HepG2 (cell line): ENCODE measurements around the gene POLN. TPM values are rescaled to one million over a fixed set of nuclear protein-coding genes. Genes with fewer than 3 reads are reported as not detected.

Experiments used
- BCL3 ChIP-seq: sonication (generic); formaldehyde crosslinking; IDR thresholded peaks from 2 replicates; pipeline ENCODE4 v1.5.1; 2020; ENCODE audit warnings: mild to moderate bottlenecking, missing genetic modification reagents, moderate library complexity
- MED13 ChIP-seq: sonication (generic); formaldehyde crosslinking; IDR thresholded peaks from 2 replicates; pipeline ENCODE4 v1.5.0; 2020; ENCODE audit warnings: missing genetic modification reagents
- MXD3 ChIP-seq: IDR thresholded peaks from 2 replicates; pipeline ENCODE4 v1.6.1; 2016; ENCODE audit warnings: mild to moderate bottlenecking, missing biosample characterization, missing genetic modification reagents
- REL ChIP-seq: sonication (generic); formaldehyde crosslinking; conservative IDR thresholded peaks from 2 replicates; pipeline ENCODE4 v1.8.0; 2022; ENCODE audit warnings: mild to moderate bottlenecking, missing genetic modification reagents, moderate library complexity
- RFX5 ChIP-seq: IDR thresholded peaks from 2 replicates; pipeline ENCODE4 v1.6.1; 2011; ENCODE audit warnings: low read depth, low read length, improper control_type of control experiment
- SIN3B ChIP-seq: fragments of 150-350 bp; IDR thresholded peaks from 2 replicates; pipeline ENCODE4 v1.6.1; 2014; ENCODE audit warnings: low read length
- SP140L ChIP-seq: sonication (generic); formaldehyde crosslinking; IDR thresholded peaks from 2 replicates; pipeline ENCODE4 v1.4.0; 2020; ENCODE audit warnings: missing genetic modification reagents, borderline replicate concordance
- SP4 ChIP-seq: sonication (generic); formaldehyde crosslinking; IDR thresholded peaks from 2 replicates; pipeline ENCODE4 v1.8.1; 2023; ENCODE audit warnings: mild to moderate bottlenecking, missing genetic modification reagents
- ZMAT5 ChIP-seq: sonication (generic); formaldehyde crosslinking; IDR thresholded peaks from 2 replicates; pipeline ENCODE4 v1.5.0; 2020; ENCODE audit warnings: mild to moderate bottlenecking, low read depth, missing genetic modification reagents, borderline replicate concordance
- ZNF121 ChIP-seq: sonication (generic); formaldehyde crosslinking; IDR thresholded peaks from 2 replicates; pipeline ENCODE4 v1.5.0; 2020; ENCODE audit warnings: mild to moderate bottlenecking, missing genetic modification reagents
- ZNF274 ChIP-seq: sonication (generic); formaldehyde crosslinking; IDR thresholded peaks from 2 replicates; pipeline ENCODE4 v1.5.1; 2020; ENCODE audit warnings: mild to moderate bottlenecking, missing genetic modification reagents
- ZNF556 ChIP-seq: sonication (generic); formaldehyde crosslinking; IDR thresholded peaks from 2 replicates; pipeline ENCODE4 v1.4.0; 2020; ENCODE audit warnings: mild to moderate bottlenecking, missing genetic modification reagents, borderline replicate concordance
- ZNF724P ChIP-seq: sonication (generic); formaldehyde crosslinking; IDR thresholded peaks from 2 replicates; pipeline ENCODE4 v1.8.0; 2022; ENCODE audit warnings: missing genetic modification reagents, borderline replicate concordance
- ZNF749 ChIP-seq: sonication (generic); formaldehyde crosslinking; IDR thresholded peaks from 2 replicates; pipeline ENCODE4 v1.8.0; 2022; ENCODE audit warnings: mild to moderate bottlenecking, missing genetic modification reagents, moderate library complexity, borderline replicate concordance
- polyA plus RNA-seq, 8 experiments: library from polyadenylated mRNA; depleted of rRNA in 3 of 8; stranded (reverse) in 7 of 8; unstranded in 1 of 8; fragments of >200 nt; fragmentation: Illumina TruSeq in 4 of 8; extraction: Trizol in 4 of 8; gene quantifications; 2 replicates each; pipeline versions ENCODE4 v1.2.1 to v1.2.3, GENCODE V29; 2011 to 2016; ENCODE audit warnings: low read depth in 4 of 8, missing spikeins in 1 of 8, mixed read lengths in 1 of 8; ENCODE audit not compliant: insufficient read depth in 1 of 8
- total RNA-seq, 5 experiments: library from RNA; depleted of rRNA; stranded (reverse); fragments of >200 nt; fragmentation: Illumina TruSeq; extraction: Trizol; gene quantifications; 2 replicates each; pipeline ENCODE4 v1.2.3, GENCODE V29; 2016; ENCODE audit warnings: low read depth in 1 of 5
- TF ChIP-seq, protein P1 (sequence below): sonication (generic); formaldehyde crosslinking; IDR thresholded peaks from 2 replicates; pipeline ENCODE4 v1.5.0; 2020; ENCODE audit warnings: mild to moderate bottlenecking, missing genetic modification reagents
- TF ChIP-seq, protein P2 (sequence below): sonication (generic); formaldehyde crosslinking; IDR thresholded peaks from 2 replicates; pipeline ENCODE4 v1.4.0; 2020; ENCODE audit warnings: low read depth, missing genetic modification reagents

POLN gene
- total and polyA plus RNA-seq, 2 of the 13 experiments (the other 11 are each of a cell fraction or from before 2014, with no cell fraction given) = 0.93 to 1.5 TPM

DNA sequence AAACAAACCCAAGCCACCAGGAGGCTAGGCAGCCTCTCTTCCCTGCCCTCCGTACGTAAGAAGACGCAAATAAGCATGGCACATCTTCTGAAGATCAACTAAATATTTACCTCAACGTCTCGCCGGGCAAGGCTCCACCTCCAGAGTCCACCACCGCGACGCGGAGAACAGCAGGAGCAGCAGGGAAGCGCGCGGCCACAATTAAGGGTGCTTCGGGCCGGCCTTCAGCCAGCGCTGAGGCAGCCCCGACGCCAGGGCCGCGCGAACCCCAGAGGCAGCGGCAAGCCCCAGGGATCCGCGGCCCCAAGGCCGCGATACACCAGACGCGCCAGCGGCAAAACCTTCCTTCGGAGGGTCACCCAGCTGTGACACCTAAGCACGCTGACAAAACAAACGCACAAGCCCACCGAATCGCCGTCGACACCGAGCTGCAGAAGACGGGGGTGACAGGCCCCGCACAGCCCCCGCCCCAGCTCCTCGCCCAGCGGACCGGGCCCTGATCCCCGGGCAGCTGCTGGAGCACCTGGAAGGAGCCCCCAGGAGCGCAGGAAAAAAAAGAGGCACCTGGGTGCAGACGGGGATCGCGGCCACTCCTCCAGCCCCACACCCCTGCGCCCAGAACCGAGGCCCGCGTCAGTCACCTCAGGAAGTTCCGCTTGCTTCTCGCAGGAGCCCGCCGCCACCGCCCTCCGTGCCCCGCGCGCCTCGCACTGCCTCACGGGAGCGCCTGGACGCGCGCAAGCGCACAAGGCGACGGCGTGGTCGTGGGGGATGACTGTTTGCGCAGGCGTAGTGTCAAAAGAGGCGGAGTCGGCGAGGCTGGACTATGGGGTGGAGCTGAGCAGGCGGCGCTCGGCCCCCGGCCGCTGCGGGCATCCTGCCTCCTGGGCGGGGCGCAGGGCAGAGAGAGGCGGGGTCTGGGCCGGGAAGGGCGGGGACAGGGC is at the start of gene POLN, which contains the start of gene HAUS3 (continued):
- TF ChIP-seq BCL3 (CRISPR knock-in tag) (peak; percentile 81; the same call in 1 of the 2 replicates), SP140L (CRISPR knock-in tag) (no peak), SP4 (CRISPR knock-in tag) (peak; percentile 88), ZMAT5 (CRISPR knock-in tag) (no peak), ZNF556 (CRISPR knock-in tag) (peak; percentile 90), MED13 (CRISPR knock-in tag) (0 out of 2 replicates have a peak, but pooled peaks have one; percentile 44), SIN3B (peak; percentile 78), RFX5 (no peak), ZNF121 (CRISPR knock-in tag) (no peak), REL (CRISPR knock-in tag) (no peak; the same call in 1 of the 2 replicates), ZNF274 (CRISPR knock-in tag) (peak; percentile 43; the same call in 1 of the 2 replicates), ZNF724P (CRISPR knock-in tag) (0 out of 2 replicates have a peak, but pooled peaks have one; percentile 14), ZNF749 (0 out of 2 replicates have a peak, but pooled peaks have one; percentile 60), MXD3 (CRISPR knock-in tag) (peak; percentile 61)
- TF ChIP-seq, protein P1, sequence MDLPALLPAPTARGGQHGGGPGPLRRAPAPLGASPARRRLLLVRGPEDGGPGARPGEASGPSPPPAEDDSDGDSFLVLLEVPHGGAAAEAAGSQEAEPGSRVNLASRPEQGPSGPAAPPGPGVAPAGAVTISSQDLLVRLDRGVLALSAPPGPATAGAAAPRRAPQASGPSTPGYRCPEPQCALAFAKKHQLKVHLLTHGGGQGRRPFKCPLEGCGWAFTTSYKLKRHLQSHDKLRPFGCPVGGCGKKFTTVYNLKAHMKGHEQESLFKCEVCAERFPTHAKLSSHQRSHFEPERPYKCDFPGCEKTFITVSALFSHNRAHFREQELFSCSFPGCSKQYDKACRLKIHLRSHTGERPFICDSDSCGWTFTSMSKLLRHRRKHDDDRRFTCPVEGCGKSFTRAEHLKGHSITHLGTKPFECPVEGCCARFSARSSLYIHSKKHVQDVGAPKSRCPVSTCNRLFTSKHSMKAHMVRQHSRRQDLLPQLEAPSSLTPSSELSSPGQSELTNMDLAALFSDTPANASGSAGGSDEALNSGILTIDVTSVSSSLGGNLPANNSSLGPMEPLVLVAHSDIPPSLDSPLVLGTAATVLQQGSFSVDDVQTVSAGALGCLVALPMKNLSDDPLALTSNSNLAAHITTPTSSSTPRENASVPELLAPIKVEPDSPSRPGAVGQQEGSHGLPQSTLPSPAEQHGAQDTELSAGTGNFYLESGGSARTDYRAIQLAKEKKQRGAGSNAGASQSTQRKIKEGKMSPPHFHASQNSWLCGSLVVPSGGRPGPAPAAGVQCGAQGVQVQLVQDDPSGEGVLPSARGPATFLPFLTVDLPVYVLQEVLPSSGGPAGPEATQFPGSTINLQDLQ (CRISPR knock-in tag) = no peak
- TF ChIP-seq, protein P2, sequence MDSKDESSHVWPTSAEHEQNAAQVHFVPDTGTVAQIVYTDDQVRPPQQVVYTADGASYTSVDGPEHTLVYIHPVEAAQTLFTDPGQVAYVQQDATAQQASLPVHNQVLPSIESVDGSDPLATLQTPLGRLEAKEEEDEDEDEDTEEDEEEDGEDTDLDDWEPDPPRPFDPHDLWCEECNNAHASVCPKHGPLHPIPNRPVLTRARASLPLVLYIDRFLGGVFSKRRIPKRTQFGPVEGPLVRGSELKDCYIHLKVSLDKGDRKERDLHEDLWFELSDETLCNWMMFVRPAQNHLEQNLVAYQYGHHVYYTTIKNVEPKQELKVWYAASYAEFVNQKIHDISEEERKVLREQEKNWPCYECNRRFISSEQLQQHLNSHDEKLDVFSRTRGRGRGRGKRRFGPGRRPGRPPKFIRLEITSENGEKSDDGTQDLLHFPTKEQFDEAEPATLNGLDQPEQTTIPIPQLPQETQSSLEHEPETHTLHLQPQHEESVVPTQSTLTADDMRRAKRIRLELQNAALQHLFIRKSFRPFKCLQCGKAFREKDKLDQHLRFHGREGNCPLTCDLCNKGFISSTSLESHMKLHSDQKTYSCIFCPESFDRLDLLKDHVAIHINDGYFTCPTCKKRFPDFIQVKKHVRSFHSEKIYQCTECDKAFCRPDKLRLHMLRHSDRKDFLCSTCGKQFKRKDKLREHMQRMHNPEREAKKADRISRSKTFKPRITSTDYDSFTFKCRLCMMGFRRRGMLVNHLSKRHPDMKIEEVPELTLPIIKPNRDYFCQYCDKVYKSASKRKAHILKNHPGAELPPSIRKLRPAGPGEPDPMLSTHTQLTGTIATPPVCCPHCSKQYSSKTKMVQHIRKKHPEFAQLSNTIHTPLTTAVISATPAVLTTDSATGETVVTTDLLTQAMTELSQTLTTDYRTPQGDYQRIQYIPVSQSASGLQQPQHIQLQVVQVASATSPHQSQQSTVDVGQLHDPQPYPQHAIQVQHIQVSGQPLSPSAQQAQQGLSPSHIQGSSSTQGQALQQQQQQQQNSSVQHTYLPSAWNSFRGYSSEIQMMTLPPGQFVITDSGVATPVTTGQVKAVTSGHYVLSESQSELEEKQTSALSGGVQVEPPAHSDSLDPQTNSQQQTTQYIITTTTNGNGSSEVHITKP = 0 out of 2 replicates have a peak, but pooled peaks have one; percentile 51
